KMS-11 (cell line): ENCODE results near the gene MAST3.

ENCODE experiments used
- H2AFZ ChIP-seq: fragments of 200-600 bp; sonication (generic); 2 replicates; pipeline ENCODE4 v1.6.1; 2016; ENCODE audit warnings: antibody characterized with exemption, mixed run types, low read depth
- H3K27ac ChIP-seq: fragments of 200-600 bp; sonication (generic); 2 replicates; pipeline ENCODE4 v1.6.1; 2016; ENCODE audit warnings: mild to moderate bottlenecking, mixed run types
- H3K27me3 ChIP-seq: fragments of 200-600 bp; sonication (generic); 2 replicates; pipeline ENCODE4 v1.6.1; 2017; ENCODE audit warnings: mild to moderate bottlenecking, low read depth, mixed run types, moderate library complexity; ENCODE audit not compliant: insufficient read depth
- H3K36me3 ChIP-seq: fragments of 200-600 bp; sonication (generic); 2 replicates; pipeline ENCODE4 v1.6.1; 2017; ENCODE audit warnings: mild to moderate bottlenecking, mixed run types; ENCODE audit not compliant: insufficient read depth
- H3K4me1 ChIP-seq: fragments of 200-600 bp; sonication (generic); 2 replicates; pipeline ENCODE4 v1.6.1; 2016; ENCODE audit warnings: mild to moderate bottlenecking, low read depth, mixed run types; ENCODE audit not compliant: poor library complexity, severe bottlenecking
- H3K4me2 ChIP-seq: fragments of 200-600 bp; sonication (generic); 2 replicates; pipeline ENCODE4 v1.7.0; 2016; ENCODE audit warnings: mild to moderate bottlenecking, mixed run types
- H3K4me3 ChIP-seq: fragments of 200-600 bp; sonication (generic); IDR thresholded peaks from 2 replicates; pipeline ENCODE4 v1.6.1; 2017; ENCODE audit warnings: low read depth, low read length, mixed read lengths; ENCODE audit not compliant: insufficient read depth
- H3K79me2 ChIP-seq: fragments of 200-600 bp; sonication (generic); 2 replicates; pipeline ENCODE4 v1.6.1; 2016; ENCODE audit warnings: low read depth, mixed run types; ENCODE audit not compliant: insufficient read depth
- H3K9ac ChIP-seq: fragments of 200-600 bp; sonication (generic); 2 replicates; pipeline ENCODE4 v1.6.1; 2016; ENCODE audit warnings: mild to moderate bottlenecking, mixed run types
- H4K20me1 ChIP-seq: fragments of 200-600 bp; sonication (generic); 2 replicates; pipeline ENCODE4 v1.6.1; 2016; ENCODE audit warnings: mild to moderate bottlenecking, mixed run types; ENCODE audit not compliant: insufficient read depth
- CTCF ChIP-seq: fragments of 200-600 bp; sonication (generic); conservative IDR thresholded peaks from 2 replicates; pipeline ENCODE4 v1.6.1; 2017; ENCODE audit warnings: low read depth, mild to moderate bottlenecking, antibody characterized with exemption, low read length, moderate library complexity, mixed read lengths

The MAST3 gene

GRCh38 chr19:18147396-18147795 lies 49.8 kb downstream of the MAST3 start:
- Histone ChIP-seq H3K36me3 (no peaks in the 10 kb centered on the region), H4K20me1 (no peaks in the 10 kb centered on the region), H3K27ac (no peak overlapping the region), H3K4me3 (no peak overlapping the region), H3K27me3 (no peaks in the 10 kb centered on the region), H3K4me1 (peaks cover 9% of the 10 kb centered on the region), H3K79me2 (no peaks in the 10 kb centered on the region), H3K9ac (no peak overlapping the region), H3K4me2 (no peak overlapping the region), H2AFZ (no peak overlapping the region)
- no peak for TF ChIP-seq CTCF

GRCh38 chr19:18149596-18149975 lies 52.0 kb downstream of the MAST3 start:
- H3K27ac ChIP-seq = no peak overlapping the region
- H3K9ac ChIP-seq = no peak overlapping the region
- no peak overlapping the region for H3K4me2 ChIP-seq
- no peaks in the 10 kb centered on the region for H3K36me3 ChIP-seq
- TF ChIP-seq CTCF = no peak
- H3K27me3 ChIP-seq = no peaks in the 10 kb centered on the region
- no peak overlapping the region for H3K4me3 ChIP-seq
- peaks cover 13% of the 10 kb centered on the region for H3K4me1 ChIP-seq
- H3K79me2 ChIP-seq = no peaks in the 10 kb centered on the region
- H2AFZ ChIP-seq = no peak overlapping the region
- no peaks in the 10 kb centered on the region for H4K20me1 ChIP-seq

- no peaks in the 10 kb centered on the region for H4K20me1 ChIP-seq
- H3K9ac ChIP-seq = no peak overlapping the region
- H3K4me3 ChIP-seq = no peak overlapping the region
- TF ChIP-seq CTCF = no peak
- H3K79me2 ChIP-seq = no peaks in the 10 kb centered on the region
- no peaks in the 10 kb centered on the region for H3K27me3 ChIP-seq
- no peaks in the 10 kb centered on the region for H3K36me3 ChIP-seq
- peak overlapping the region; percentile 55; the same call in 1 of the 2 replicates for H2AFZ ChIP-seq
- peaks cover 13% of the 10 kb centered on the region for H3K4me1 ChIP-seq
- H3K27ac ChIP-seq = no peak overlapping the region; the same call in 1 of the 2 replicates
- H3K4me2 ChIP-seq = peak overlapping the region; percentile 85
Measured at GRCh38 chr19:18150776-18151624, 53.4 kb downstream of the MAST3 start.

- no peak overlapping the region for H3K4me3 ChIP-seq
- peak overlapping the region; percentile 85 for H3K4me2 ChIP-seq
- H3K27me3 ChIP-seq = no peaks in the 10 kb centered on the region
- no peaks in the 10 kb centered on the region for H4K20me1 ChIP-seq
- H3K9ac ChIP-seq = peak overlapping the region; percentile 84
- H2AFZ ChIP-seq = peak overlapping the region; percentile 55
- H3K27ac ChIP-seq = peak overlapping the region; percentile 79
- TF ChIP-seq CTCF = peak; percentile 79
- peaks cover 13% of the 10 kb centered on the region for H3K4me1 ChIP-seq
- no peaks in the 10 kb centered on the region for H3K79me2 ChIP-seq
- no peaks in the 10 kb centered on the region for H3K36me3 ChIP-seq
Measured at GRCh38 chr19:18152442-18152816, 54.9 kb downstream of the MAST3 start.
